GM18519 (cell line): Measurements from ENCODE around the gene PSEN1.

Experiments
- ATAC-seq: cut with Tn5 transposase; IDR thresholded peaks from one replicate; pipeline ENCODE4 v1.9.1; 2021; ENCODE audit warnings: mild to moderate bottlenecking, moderate library complexity; ENCODE audit not compliant: unreplicated experiment, low FRiP score

Gene PSEN1

DNA sequence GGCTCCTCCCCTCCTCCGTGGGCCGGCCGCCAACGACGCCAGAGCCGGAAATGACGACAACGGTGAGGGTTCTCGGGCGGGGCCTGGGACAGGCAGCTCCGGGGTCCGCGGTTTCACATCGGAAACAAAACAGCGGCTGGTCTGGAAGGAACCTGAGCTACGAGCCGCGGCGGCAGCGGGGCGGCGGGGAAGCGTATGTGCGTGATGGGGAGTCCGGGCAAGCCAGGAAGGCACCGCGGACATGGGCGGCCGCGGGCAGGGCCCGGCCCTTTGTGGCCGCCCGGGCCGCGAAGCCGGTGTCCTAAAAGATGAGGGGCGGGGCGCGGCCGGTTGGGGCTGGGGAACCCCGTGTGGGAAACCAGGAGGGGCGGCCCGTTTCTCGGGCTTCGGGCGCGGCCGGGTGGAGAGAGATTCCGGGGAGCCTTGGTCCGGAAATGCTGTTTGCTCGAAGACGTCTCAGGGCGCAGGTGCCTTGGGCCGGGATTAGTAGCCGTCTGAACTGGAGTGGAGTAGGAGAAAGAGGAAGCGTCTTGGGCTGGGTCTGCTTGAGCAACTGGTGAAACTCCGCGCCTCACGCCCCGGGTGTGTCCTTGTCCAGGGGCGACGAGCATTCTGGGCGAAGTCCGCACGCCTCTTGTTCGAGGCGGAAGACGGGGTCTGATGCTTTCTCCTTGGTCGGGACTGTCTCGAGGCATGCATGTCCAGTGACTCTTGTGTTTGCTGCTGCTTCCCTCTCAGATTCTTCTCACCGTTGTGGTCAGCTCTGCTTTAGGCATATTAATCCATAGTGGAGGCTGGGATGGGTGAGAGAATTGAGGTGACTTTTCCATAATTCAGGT lies at the start of gene PSEN1:
PSEN1 (plus strand) TSS at position 121 of the 839 bp plus-strand sequence. CDS start 11,513 bp downstream, outside the sequence.
- ATAC-seq = peak; percentile 72

DNA sequence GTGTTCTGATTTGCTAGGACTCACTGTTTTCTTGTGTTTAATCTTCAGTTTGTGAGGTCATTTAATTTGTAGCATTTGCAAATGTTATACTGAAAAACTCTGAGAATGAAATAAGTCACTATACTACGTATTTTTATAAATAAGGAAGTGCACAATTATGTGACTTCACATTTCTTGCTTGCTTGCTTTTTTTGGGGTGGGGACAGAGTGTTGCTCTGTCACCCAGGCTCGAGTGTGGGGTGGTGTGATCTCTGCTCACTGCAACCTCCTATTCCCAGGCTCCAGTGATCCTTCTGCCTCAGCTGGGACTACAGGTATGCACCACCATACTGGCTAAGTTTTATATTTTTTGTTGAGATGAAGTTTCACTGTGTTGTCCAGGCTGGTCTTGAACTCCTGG lies 45.3 kb upstream of the PSEN1 start:
- ATAC-seq = no peak

DNA sequence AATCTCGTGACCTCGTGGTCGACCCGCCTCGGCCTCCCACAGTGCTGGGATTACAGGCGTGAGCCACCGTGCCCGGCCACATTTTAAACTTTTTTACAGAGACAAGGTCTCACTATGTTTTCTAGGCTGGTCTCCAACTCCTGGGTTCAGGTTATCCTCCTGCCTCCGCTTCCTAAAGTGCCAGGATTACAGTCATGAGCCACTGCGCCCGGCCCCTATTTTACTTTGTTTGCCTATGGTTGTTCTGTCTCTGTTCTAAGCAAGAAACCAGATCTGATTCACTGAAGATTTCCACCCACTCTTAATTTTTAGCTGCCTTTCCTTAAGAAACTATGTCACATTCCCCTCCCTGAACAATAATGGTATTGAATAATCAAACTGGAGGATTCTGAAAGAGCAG lies 38.9 kb upstream of the PSEN1 start:
- no peak for ATAC-seq

DNA sequence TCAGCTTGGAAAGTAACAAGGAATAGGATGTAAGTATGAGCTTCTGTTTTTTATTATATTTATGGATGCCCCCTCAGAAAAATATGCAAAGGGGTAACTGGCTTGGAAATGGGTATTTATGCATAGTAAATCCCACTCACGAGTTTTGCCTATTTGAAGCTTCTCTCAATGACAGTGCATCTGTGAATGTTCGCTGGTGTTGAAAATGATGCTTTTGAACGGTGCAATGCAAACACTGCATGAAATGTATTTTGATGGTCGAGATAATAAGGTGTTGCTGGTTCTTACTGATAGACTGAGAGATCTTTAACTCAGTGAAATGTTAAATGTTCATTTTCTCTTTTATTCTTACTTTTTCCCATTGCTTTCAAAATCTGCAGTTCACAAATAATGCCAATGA lies 36.0 kb upstream of the PSEN1 start:
- no peak for ATAC-seq

DNA sequence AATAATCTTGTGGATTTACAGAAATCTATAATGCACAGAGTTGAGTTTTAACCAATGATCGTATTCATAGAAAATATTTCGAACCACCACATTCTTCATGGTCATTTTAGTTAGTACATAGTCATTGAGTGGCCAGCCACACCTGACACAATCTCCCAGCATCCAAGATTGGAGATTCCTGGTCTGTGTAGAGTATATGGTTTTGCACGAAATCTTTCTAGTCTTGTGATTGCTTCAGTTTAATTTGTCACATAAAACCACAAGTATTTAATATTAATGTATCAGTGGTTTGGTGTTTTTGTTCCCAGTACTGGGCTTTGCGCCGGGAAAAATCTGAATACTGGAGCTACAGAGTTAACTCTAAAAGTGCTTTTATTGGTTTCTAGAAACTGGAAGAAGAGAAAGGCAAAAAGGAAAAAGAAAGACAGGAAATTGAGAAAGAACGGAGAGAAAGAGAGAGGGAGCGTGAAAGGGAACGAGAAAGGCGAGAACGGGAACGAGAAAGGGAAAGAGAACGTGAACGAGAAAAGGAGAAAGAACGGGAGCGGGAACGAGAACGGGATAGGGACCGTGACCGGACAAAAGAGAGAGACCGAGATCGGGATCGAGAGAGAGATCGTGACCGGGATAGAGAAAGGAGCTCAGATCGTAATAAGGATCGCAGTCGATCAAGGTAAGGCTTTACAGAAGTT lies 33.4 kb upstream of the PSEN1 start:
- ATAC-seq = no peak

DNA sequence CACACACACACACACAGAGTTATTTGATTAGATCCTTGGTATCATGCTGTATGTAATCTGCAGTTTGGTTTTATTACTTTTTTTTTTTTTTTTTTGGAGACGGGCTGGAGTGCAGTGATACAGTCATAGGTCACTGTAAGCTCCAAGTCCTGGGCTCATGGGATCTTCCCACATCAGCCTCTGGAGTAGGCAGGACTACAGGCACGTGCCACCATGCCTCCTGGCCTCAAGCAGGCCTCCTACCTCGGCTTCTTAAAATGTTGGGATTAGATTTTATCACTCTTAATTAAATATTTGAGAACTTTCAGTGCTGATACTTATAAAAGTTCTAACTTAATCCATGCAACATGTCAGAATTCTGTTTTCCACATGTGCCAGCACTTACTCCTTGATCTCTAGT lies 31.3 kb upstream of the PSEN1 start:
- no peak for ATAC-seq

DNA sequence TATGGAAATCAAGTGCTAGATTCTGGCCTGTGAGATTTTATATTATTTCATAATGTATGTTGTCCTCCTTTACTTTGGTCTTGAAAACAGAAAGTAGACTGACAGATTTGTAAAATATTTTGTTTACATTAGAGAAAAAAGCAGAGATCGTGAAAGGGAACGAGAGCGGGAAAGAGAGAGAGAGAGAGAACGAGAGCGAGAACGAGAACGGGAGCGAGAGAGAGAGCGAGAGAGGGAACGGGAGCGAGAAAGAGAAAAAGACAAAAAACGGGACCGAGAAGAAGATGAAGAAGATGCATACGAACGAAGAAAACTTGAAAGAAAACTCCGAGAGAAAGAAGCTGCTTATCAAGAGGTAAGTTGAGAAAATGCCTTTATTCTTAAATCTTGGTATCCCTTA lies 30.6 kb upstream of the PSEN1 start:
- no peak for ATAC-seq

DNA sequence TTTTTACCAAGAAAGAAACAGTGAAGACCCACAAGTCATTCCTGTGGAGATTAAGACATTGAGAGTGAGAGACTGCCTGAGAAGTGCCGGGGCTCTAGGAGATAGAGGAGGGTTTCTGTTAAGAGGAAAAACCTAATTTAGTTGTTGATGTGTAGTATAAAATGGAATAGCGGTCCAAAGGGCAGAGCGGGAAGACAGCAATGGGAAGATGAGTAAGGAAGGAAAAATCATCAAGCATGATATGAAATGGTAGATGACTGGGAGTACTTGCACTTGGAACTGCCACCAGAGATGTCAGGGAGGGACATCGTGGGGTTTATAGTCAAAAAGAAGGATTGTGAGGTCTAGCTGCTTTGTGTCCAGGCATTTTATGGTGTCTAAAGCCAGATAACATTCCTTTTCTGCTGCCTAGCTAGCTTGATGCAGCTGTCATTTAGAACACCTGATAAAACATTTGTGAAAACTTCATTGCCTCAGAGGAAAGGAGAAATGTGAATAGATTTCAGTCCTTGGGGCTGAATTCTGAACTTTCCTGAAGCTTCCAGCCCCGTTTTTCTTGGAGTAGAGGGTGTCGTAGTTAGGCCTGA lies 20.1 kb upstream of the PSEN1 start:
- ATAC-seq = no peak

DNA sequence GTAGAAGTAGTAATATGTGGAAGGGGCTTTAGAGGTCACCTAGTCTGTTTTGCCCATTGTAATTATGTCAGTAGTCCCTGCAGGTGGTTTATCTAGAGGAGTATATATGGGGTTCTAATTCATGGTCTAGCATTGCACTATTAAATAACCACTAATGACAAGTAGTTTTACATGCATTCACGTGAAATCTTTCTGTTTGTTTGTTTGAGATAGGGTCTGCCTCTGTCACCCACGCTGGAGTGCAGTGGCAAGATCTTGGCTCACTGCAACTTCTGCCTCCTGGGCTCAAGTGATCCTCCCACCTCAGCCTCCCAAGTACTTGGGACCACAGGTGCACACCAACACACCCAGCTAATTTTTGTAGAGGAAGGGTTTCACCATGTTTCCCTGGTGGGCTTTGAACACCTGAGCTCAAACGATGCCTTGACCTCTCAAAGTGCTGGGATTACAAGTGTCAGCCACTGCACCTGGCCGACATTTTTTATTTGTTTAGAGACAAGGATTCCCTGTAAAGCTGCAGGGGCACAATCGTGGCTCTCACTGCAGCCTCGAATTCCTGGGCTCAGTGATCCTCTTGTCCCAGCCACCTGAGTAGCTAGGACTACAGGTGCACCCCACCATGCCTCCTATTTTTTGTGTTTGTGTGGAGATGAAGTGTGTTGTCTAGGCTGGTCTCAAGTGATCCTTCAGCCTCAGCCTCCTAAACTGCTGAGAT lies 12.0 kb upstream of the PSEN1 start:
- ATAC-seq = no peak

DNA sequence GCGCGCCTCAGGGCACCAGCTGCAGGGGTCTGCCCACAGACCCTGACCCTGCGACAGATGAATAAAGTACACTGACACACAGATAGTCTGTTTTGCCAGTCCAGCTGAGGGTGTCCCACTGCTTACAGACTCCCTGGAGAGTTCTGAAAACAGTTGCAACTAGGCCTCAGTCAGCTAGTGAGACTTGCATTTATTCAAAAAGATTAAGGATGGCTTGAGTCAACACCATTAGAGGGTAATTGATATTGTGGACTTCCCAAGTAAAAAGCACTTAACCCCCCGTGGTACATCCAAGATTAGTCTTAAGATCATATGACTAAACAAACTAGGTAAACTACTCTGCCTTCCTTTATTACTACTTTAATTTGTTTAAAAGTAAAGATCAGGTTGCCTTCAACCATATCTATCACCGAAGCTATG lies 11.1 kb upstream of the PSEN1 start:
- no peak for ATAC-seq

DNA sequence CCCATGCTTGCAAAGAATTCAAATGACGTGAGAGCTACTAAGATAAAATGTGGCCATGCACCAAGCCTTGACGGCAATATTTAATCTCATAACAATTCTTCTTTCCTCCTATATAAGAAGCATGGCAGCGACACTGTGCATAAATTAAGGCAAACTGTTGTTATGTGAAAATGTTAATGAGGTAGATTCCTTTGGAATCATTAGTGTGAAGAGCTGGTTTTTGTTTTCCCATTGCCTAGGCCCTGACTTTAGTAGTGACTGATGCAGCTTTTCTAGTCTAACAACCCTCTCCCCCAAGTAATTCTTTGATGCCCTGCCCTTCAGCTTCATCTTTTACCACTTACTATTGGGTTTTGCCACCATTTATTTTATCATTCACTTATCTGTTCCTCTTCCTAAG lies 10.6 kb upstream of the PSEN1 start:
- ATAC-seq = no peak

DNA sequence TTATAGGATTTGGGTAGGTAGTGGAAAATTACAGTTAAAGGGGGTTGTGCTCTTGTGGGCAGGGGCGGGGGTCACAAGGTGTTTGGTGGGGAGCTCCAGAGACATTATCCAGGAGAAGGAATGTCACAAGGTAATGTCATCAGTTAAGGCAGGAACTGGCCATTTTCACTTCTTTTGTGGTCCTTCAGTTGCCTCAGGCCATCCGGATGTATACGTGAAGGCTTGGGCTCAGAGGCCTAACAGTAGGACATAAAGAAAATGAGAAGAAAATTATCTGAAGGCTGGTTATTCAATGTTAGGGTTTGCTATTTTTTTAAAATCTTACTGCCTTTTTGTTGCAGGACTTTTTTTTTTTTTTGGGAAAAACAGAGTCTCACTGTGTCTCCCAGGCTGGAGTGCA lies 2.5 kb upstream of the PSEN1 start:
- ATAC-seq = no peak

DNA sequence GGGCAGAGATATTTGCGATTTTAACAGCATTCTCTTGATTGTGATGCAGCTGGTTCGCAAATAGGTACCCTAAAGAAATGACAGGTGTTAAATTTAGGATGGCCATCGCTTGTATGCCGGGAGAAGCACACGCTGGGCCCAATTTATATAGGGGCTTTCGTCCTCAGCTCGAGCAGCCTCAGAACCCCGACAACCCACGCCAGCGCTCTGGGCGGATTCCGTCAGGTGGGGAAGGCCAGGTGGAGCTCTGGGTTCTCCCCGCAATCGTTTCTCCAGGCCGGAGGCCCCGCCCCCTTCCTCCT lies 271 bp upstream of the PSEN1 start:
- ATAC-seq = no peak

DNA sequence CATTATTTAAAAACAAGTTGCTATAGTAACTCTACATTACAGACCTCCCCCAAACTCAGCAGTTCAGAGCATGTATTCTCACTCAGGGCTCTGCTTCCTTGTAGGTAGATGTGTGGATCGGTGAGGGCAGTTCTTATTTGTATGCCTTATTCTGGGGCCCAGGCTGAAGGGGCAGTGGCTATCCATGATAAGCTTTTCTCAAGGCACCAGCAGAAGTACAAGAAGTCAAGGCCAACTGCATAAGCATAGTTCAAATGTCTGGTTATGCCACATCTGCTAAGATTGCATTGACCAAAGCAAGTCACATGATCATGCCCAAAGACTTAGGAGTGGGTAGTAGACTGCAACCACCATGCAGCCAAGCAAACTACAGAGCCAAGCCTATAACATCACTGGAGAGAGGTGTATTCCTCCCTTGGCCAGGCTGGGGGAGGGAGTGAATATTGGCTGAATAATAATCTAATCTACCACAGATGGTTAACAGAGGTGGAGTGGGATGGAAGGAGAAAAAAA lies 4.6 kb downstream of the PSEN1 start:
- no peak for ATAC-seq

DNA sequence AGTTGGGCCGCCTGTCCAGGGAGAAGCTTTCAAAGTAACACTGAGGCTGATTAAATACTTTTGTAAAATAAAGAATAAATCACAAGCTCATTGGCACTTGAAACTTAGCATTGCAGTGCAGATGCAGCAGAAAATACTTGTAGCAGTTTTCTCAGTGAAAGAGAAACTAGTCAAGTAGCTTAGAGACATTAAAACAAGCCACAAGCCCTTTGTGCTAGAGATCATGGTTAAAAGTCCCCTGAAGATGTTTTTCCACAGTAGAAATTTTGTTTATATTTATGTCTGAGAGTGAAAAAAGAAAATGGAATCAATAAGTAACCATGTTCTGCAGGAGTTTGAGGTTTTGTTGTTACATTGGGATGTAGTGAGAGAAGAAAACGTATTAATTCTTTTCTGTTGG lies 5.9 kb downstream of the PSEN1 start:
- no peak for ATAC-seq

DNA sequence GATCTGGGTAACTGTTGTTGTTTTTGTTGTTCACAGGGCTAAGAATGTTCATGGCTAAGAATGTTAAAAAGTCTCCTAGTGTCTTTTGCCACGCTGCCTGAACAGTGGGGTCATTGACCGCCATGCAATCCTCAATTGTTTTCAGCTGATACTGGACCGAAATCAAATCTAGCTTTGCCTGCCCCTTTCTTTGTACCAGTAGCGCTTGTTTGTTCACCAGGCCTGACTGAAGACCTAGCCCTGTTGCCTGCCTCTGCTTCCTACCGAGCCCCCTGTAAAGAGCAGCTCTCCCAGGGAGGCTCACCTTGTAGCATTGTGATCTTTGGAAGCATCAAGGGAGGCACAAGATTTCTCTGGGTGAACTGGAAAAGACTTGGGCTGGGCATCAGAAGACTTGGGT lies 6.7 kb downstream of the PSEN1 start:
- ATAC-seq = no peak

DNA sequence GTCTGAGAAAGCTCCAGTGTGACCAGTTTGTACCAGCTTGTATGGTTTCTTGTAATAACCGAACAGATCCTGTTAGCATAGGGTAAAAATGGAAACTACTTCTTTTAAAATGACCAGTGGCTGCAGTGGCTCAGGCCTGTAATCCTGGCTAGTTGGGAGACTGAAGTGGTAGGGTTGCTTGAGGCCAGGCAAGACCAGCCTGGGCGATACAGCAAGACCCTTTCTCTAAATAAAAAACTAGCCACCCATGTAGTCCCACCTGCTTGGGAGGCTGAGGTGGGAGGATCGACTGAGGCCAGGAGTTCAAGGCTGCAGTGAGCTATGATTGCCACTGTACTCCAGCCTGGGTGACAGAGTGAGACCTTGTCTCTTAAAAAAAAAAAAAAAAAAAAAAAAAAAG lies 7.3 kb downstream of the PSEN1 start:
- no peak for ATAC-seq

DNA sequence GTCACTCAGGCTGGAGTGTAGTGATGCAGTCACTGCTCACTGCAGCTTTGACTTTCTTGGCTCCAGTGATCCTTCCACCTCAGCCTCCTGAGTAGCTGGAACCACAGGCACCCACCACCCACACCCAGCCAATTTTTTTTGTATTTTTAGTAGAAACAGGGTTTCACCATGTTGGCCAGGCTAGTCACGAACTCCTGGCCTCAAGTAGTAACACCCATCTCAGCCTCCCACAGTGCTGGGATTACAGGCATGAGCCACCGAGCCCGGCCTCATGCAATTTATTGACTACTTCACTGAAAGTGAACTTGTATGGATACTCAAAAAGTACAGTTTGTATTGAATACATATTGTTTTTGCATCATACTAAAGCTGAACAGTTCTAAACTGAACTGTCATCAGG lies 9.1 kb downstream of the PSEN1 start:
- ATAC-seq = no peak

DNA sequence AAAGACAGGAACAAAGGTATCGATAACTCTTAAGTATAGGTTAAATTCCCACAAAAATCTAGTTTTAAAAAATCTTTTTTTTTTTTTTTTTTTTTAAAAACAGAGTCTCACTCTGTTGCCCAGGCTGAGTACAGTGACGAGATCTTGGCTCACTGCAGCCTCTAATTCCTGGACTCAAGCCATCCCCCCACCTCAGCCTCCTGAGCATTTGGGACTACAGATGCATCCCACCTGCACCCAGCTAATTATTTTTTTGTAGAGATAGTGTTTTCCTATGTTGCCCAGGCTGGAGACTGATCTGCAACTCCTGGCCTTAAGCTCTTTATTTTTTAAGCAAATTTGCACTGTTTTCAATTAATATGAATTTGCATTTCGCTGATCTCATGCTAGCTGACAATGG lies 9.8 kb downstream of the PSEN1 start:
- no peak for ATAC-seq

DNA sequence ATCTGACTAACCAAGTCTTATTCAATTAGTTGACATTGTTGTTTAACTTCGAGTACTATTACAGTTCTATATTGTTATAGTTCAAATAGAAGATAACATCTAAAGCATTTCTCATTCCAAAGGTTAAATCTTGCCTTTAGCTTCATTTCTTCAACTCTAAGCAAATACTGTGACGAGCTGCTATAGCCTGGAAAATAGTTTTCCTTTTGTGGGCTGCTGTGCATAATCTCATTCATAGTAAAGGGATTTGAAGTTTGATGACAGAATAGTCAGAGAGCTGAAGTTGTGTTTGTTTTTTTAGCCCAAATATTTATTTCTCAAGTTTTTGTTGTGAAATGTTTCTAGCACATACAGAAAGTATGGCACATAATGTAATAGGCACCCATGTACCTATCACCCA lies 13.4 kb downstream of the PSEN1 start:
- no peak for ATAC-seq

DNA sequence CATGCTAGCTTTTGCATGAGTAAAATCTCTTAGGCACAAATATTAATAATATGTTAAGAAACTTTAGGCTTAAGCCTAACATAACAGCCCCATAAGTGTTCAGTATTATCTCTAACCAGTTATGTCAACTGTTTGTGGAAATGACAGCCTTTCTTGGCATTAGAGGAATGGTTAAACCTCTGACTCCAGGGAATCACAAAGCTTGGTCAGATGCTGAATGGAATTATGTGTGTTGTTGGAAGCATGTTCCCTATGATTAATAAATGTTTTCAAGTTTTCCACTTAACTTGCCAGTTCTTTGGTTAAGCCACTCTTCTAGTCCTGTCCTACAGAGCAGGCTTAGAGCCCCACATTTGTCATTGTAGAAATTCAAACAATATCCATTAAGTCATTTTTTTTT lies 17.0 kb downstream of the PSEN1 start:
- no peak for ATAC-seq
